Measurements from ENCODE around the gene FARP1. TPM values are rescaled to one million over a fixed set of nuclear protein-coding genes. Genes with fewer than 3 reads are reported as not detected.

FARP1 gene
- total RNA-seq, 2 experiments from 2014 or later = 0.29 to 0.34 TPM

GRCh38 chr13:98460516-98460915 is 317.6 kb downstream of the FARP1 start:
- CTCF ChIA-PET = no interaction called here
- POLR2A ChIA-PET = no interaction called here

- ChIA-PET POLR2A (no interaction called here), CTCF (no interaction called here)
Observed at GRCh38 chr13:98461486-98462240, 318.8 kb downstream of the FARP1 start.

GRCh38 chr13:98462241-98462882 is 319.5 kb downstream of the FARP1 start:
- CTCF ChIA-PET = no interaction called here
- POLR2A ChIA-PET = no interaction called here

- ChIA-PET POLR2A (no interaction called here), CTCF (no interaction called here)
Observed at GRCh38 chr13:98462946-98463345, 320.1 kb downstream of the FARP1 start.

GRCh38 chr13:98466634-98467236 is 323.8 kb downstream of the FARP1 start:
- ChIA-PET CTCF (interaction anchor here (0.9 to 2.4 kb wide), 5 partner anchors 10 to 199 kb away, joined by 3 to 7 read pairs (median 4); no protein-coding TSS in a partner anchor), POLR2A (no interaction called here)

GRCh38 chr13:98467263-98467985 is 324.5 kb downstream of the FARP1 start:
- POLR2A ChIA-PET = no interaction called here

GRCh38 chr13:98468361-98468760 is 325.5 kb downstream of the FARP1 start:
- CTCF ChIA-PET = interaction anchor here (1.2 kb wide), 1 partner anchor 13 kb away, joined by 3 read pairs; no protein-coding TSS in a partner anchor
- POLR2A ChIA-PET = no interaction called here

More at GRCh38 chr13:98467263-98467985, 324.5 kb downstream of the FARP1 start:
- CTCF ChIA-PET = interaction anchor here (0.9 to 2.4 kb wide), 5 partner anchors 9 to 198 kb away, joined by 3 to 7 read pairs (median 4); no protein-coding TSS in a partner anchor

GRCh38 chr13:98468929-98469328 is 326.0 kb downstream of the FARP1 start:
- ChIA-PET POLR2A (no interaction called here), CTCF (no interaction called here)

- ChIA-PET CTCF (no interaction called here), POLR2A (no interaction called here)
Observed at GRCh38 chr13:98470920-98471319, 328.0 kb downstream of the FARP1 start.

GRCh38 chr13:98471934-98472333 is 329.0 kb downstream of the FARP1 start:
- CTCF ChIA-PET = interaction anchor here (0.8 kb wide), 1 partner anchor 26 kb away, joined by 3 read pairs; no protein-coding TSS in a partner anchor
- POLR2A ChIA-PET = no interaction called here

- CTCF ChIA-PET = no interaction called here
- POLR2A ChIA-PET = no interaction called here
Observed at GRCh38 chr13:98473135-98473787, 330.4 kb downstream of the FARP1 start.

- POLR2A ChIA-PET = no interaction called here
- CTCF ChIA-PET = no interaction called here
Observed at GRCh38 chr13:98473788-98474144, 330.9 kb downstream of the FARP1 start.

- POLR2A ChIA-PET = no interaction called here
- CTCF ChIA-PET = no interaction called here
Observed at GRCh38 chr13:98474292-98474691, 331.4 kb downstream of the FARP1 start.

- CTCF ChIA-PET = no interaction called here
- POLR2A ChIA-PET = no interaction called here
Observed at GRCh38 chr13:98474761-98475160, 331.9 kb downstream of the FARP1 start.

- ChIA-PET CTCF (interaction anchor here (1.0 to 1.3 kb wide), 2 partner anchors 9 to 30 kb away, joined by 3 to 5 read pairs; no protein-coding TSS in a partner anchor), POLR2A (interaction anchor here (1.7 kb wide), 2 partner anchors 30 to 53 kb away, joined by 5 to 7 read pairs; no protein-coding TSS in a partner anchor)
Observed at GRCh38 chr13:98475522-98475921, 332.6 kb downstream of the FARP1 start.

- CTCF ChIA-PET = interaction anchor here (0.9 to 1.3 kb wide), 4 partner anchors 8 to 52 kb away, joined by 3 to 5 read pairs (median 4); no protein-coding TSS in a partner anchor
- POLR2A ChIA-PET = interaction anchor here (1.0 to 1.7 kb wide), 3 partner anchors 9 to 52 kb away, joined by 4 to 7 read pairs (median 5); no protein-coding TSS in a partner anchor
Observed at GRCh38 chr13:98476106-98476505, 333.2 kb downstream of the FARP1 start.

GRCh38 chr13:98476538-98476966 is 333.7 kb downstream of the FARP1 start:
- ChIA-PET CTCF (interaction anchor here (0.5 to 1.3 kb wide), 4 partner anchors 8 to 52 kb away, joined by 3 to 5 read pairs (median 4); no protein-coding TSS in a partner anchor), POLR2A (interaction anchor here (1.0 to 1.7 kb wide), 3 partner anchors 9 to 52 kb away, joined by 4 to 7 read pairs (median 5); no protein-coding TSS in a partner anchor)

- POLR2A ChIA-PET = interaction anchor here (0.6 kb wide), 1 partner anchor 50 kb away, joined by 3 read pairs; no protein-coding TSS in a partner anchor
- CTCF ChIA-PET = no interaction called here
Observed at GRCh38 chr13:98478189-98479129, 335.6 kb downstream of the FARP1 start.
